ENCODE data around the gene APOC3.

DNA sequence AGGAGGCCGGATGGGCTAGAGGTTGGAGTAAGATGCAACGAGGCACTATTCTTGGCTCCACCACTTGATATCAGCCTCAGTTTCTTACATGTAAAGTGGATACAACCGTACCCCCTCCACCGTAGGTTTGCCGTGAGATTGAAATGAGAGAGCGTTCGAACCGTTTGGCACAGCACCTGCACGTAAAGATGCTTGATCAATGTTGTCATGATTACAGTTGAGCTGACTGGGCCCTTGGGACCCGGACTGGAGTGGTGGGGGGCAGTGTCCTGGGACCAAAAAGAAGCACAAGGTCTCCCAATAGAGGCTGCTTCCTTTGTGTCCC is 3.7 kb downstream of the APOC3 start:
- no peak for TF ChIP-seq CREB1 (CRISPR knock-in tag; IDR thresholded peaks at IDR 0.05; ENCODE audit: low read depth)
- TF ChIP-seq CTCF (conservative IDR thresholded peaks at IDR 0.05; ENCODE audit: low read depth in 2 of 2): no peak
- no peak for TF ChIP-seq EZH2 (IDR thresholded peaks at IDR 0.05; ENCODE audit: low read depth, unreplicated experiment)
- TF ChIP-seq, protein P1, sequence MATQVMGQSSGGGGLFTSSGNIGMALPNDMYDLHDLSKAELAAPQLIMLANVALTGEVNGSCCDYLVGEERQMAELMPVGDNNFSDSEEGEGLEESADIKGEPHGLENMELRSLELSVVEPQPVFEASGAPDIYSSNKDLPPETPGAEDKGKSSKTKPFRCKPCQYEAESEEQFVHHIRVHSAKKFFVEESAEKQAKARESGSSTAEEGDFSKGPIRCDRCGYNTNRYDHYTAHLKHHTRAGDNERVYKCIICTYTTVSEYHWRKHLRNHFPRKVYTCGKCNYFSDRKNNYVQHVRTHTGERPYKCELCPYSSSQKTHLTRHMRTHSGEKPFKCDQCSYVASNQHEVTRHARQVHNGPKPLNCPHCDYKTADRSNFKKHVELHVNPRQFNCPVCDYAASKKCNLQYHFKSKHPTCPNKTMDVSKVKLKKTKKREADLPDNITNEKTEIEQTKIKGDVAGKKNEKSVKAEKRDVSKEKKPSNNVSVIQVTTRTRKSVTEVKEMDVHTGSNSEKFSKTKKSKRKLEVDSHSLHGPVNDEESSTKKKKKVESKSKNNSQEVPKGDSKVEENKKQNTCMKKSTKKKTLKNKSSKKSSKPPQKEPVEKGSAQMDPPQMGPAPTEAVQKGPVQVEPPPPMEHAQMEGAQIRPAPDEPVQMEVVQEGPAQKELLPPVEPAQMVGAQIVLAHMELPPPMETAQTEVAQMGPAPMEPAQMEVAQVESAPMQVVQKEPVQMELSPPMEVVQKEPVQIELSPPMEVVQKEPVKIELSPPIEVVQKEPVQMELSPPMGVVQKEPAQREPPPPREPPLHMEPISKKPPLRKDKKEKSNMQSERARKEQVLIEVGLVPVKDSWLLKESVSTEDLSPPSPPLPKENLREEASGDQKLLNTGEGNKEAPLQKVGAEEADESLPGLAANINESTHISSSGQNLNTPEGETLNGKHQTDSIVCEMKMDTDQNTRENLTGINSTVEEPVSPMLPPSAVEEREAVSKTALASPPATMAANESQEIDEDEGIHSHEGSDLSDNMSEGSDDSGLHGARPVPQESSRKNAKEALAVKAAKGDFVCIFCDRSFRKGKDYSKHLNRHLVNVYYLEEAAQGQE (IDR thresholded peaks at IDR 0.05; ENCODE audit: unreplicated experiment): no peak
- TF ChIP-seq EZH2phosphoT487 (IDR thresholded peaks at IDR 0.05; ENCODE audit: unreplicated experiment): no peak
- no peak for TF ChIP-seq JUNB (IDR thresholded peaks at IDR 0.05; ENCODE audit: unreplicated experiment)
- no peak for TF ChIP-seq POLR2AphosphoS5 (IDR thresholded peaks at IDR 0.05; ENCODE audit: low read depth)
- TF ChIP-seq NANOG (IDR thresholded peaks at IDR 0.05; ENCODE audit: borderline replicate concordance): no peak
- no peak for TF ChIP-seq ZNF114 (CRISPR knock-in tag; IDR thresholded peaks at IDR 0.05)

Data from GM23338 (cell line).